Spleen (tissue), 11 donors: ENCODE results near the gene PLS3. TPM values are rescaled to one million over a fixed set of nuclear protein-coding genes. Genes with fewer than 3 reads are reported as not detected.

ENCODE experiments used
- DNase-seq: peaks from one replicate; pipeline ENCODE4 v3.0.0-alpha.2; 2020
- H3K27ac ChIP-seq, 8 donors: fragments of 200-600 bp; sonication (generic) in 7 of 8; 1 replicate in 4 of 8; 2 replicates in 4 of 8; pipeline versions ENCODE4 v1.5.0 to v1.8.0; 2016 to 2021; ENCODE audit warnings: inconsistent platforms in 4 of 8, mild to moderate bottlenecking in 4 of 8, moderate library complexity in 1 of 8
- H3K27me3 ChIP-seq, 7 donors: fragments of 200-600 bp; sonication (generic) in 6 of 7; replicated peaks in 1 of 7; 1 replicate in 4 of 7; 2 replicates in 3 of 7; pipeline versions ENCODE4 v1.5.0 to v1.8.0; 2016 to 2021; ENCODE audit warnings: inconsistent platforms in 3 of 7, mild to moderate bottlenecking in 1 of 7
- H3K36me3 ChIP-seq, 6 donors: fragments of 200-600 bp; sonication (generic) in 5 of 6; 1 replicate in 4 of 6; 2 replicates in 2 of 6; pipeline versions ENCODE4 v1.5.0 to v1.8.0; 2016 to 2021; ENCODE audit warnings: inconsistent platforms in 2 of 6
- H3K4me1 ChIP-seq, 6 donors: fragments of 200-600 bp; sonication (generic) in 5 of 6; 1 replicate in 3 of 6; 2 replicates in 3 of 6; pipeline versions ENCODE4 v1.5.0 to v1.8.0; 2016 to 2021; ENCODE audit warnings: inconsistent platforms in 3 of 6
- H3K4me3 ChIP-seq, 8 donors: fragments of 200-600 bp; sonication (generic) in 7 of 8; 1 replicate in 4 of 8; 2 replicates in 4 of 8; pipeline versions ENCODE4 v1.5.0 to v1.8.0; 2016 to 2021; ENCODE audit warnings: inconsistent platforms in 4 of 8, mild to moderate bottlenecking in 4 of 8, moderate library complexity in 2 of 8
- H3K9me3 ChIP-seq, 8 donors: fragments of 200-600 bp; sonication (generic) in 7 of 8; 1 replicate in 4 of 8; 2 replicates in 4 of 8; pipeline versions ENCODE4 v1.5.0 to v1.8.0; 2016 to 2021; ENCODE audit warnings: inconsistent platforms in 4 of 8
- POLR2A ChIP-seq, 3 donors: fragments of 450-650 bp; IDR thresholded peaks; one replicate each; pipeline ENCODE4 v1.5.1; 2017; ENCODE audit warnings: antibody characterized with exemption in 3 of 3, mild to moderate bottlenecking in 1 of 3
- POLR2AphosphoS5 ChIP-seq, 3 donors: sonication (generic); formaldehyde crosslinking; IDR thresholded peaks; one replicate each; pipeline ENCODE4 v1.5.1; 2017; ENCODE audit warnings: antibody characterized with exemption in 3 of 3
- WGBS, 5 donors: extraction: QIAGEN DNeasy Blood & Tissue Kit in 3 of 5; methylation state at CpG; one replicate each; pipeline versions ENCODE4 v1.1.5 to v1.1.7; 2013 to 2018; 5-methylcytosine and 5-hydroxymethylcytosine counted together
- intact Hi-C: fragments of 100-400 bp; cut with DNase I; formaldehyde crosslinking; loops from one replicate; pipeline ENCODE4 v1.15.0; 2023; ENCODE audit warnings: low total_unique reads
- polyA plus RNA-seq, 3 donors: library from polyadenylated mRNA; stranded (reverse); fragments of 200-250 nt; gene quantifications; one replicate each; pipeline ENCODE4 v1.2.1, GENCODE V29; 2013
- small RNA-seq, 4 donors: library from RNA; depleted of rRNA; stranded (forward); fragments of <200 nt; gene quantifications; one replicate each; pipeline ENCODE3, GENCODE V24; 2016
- total RNA-seq, 7 donors: library from RNA; depleted of rRNA in 3 of 7; stranded (reverse); fragments of >200 nt in 3 of 7; fragmentation: NEBNext Ultra II Directional in 4 of 7; extraction: Animal tissue kit (Norgen Biotek cat#: 25700) in 4 of 7; gene quantifications; one replicate each; pipeline versions ENCODE4 v1.1.0 to v1.2.1, GENCODE V29; 2016 to 2021
- TF ChIP-seq, protein P1 (sequence below), 11 experiments: fragments of 200-600 bp in 7 of 11; fragments of 450-650 bp in 4 of 11; sonication (generic) in 4 of 11; IDR thresholded peaks in 8 of 11; conservative IDR thresholded peaks in 3 of 11; 1 replicate in 7 of 11; 2 replicates in 4 of 11; pipeline versions ENCODE4 v1.4.0 to v1.8.0; 2016 to 2021; ENCODE audit warnings: antibody characterized with exemption in 11 of 11, inconsistent platforms in 4 of 11, mild to moderate bottlenecking in 1 of 11
- donor health status: healthy with polysubstance abuse.
- donor health status: DM: no; HTN: no; CAD: no; lungs with moderate emphysema.
- donor health status: DM: no; HTN: no; CAD: no.
- donor health status: Bipolar disorder and iron deficiency.
- donor health status: healthy.
- donor health status: DM: no; HTN: no; CAD: no.
- donor health status: DM: yes; HTN: yes; CAD: no.

Gene PLS3
- total and polyA plus RNA-seq, 10 donors: 20.3 to 159 (median 105) TPM

GRCh38 chrX:115697806-115698205, 136.8 kb downstream of the PLS3 start:
- no peak for DNase-seq
- Histone ChIP-seq H3K36me3 (no peaks in the 10 kb centered on the region), H3K4me3 (no peak overlapping the region), H3K4me1 (no peaks in the 10 kb centered on the region), H3K27ac (no peak overlapping the region), H3K9me3 (no peaks in the 10 kb centered on the region), H3K27me3 (peaks cover 0 to 27% (median 3%) of the 10 kb centered on the region in 7 donors)
- no peak for TF ChIP-seq POLR2AphosphoS5 (IDR thresholded peaks at IDR 0.05)
- TF ChIP-seq, protein P1, sequence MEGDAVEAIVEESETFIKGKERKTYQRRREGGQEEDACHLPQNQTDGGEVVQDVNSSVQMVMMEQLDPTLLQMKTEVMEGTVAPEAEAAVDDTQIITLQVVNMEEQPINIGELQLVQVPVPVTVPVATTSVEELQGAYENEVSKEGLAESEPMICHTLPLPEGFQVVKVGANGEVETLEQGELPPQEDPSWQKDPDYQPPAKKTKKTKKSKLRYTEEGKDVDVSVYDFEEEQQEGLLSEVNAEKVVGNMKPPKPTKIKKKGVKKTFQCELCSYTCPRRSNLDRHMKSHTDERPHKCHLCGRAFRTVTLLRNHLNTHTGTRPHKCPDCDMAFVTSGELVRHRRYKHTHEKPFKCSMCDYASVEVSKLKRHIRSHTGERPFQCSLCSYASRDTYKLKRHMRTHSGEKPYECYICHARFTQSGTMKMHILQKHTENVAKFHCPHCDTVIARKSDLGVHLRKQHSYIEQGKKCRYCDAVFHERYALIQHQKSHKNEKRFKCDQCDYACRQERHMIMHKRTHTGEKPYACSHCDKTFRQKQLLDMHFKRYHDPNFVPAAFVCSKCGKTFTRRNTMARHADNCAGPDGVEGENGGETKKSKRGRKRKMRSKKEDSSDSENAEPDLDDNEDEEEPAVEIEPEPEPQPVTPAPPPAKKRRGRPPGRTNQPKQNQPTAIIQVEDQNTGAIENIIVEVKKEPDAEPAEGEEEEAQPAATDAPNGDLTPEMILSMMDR (IDR thresholded peaks at IDR 0.05 in 8 of 11, conservative IDR thresholded peaks at IDR 0.05 in 3 of 11): no peak
- TF ChIP-seq POLR2A (IDR thresholded peaks at IDR 0.05): no peak
- 86 to 97% (median 92%) methylated on average over 2 of the region's 2 CpGs for WGBS, 5 donors
- intact Hi-C loops: no loop called here

Small RNAs within 50 kb of the gene (small RNA-seq; reads per million reads assigned to genes)
- gene RF00264: 0 reads per million in 4 donors
